IMR-90 (cell line): ENCODE measurements around the gene HDGF. TPM values are rescaled to one million over a fixed set of nuclear protein-coding genes. Genes with fewer than 3 reads are reported as not detected.

Source experiments
- ATAC-seq: fragments of 200-7000 bp; cut with Tn5 transposase; 2 replicates; pipeline ENCODE4 v1.9.1; 2020; ENCODE audit warnings: low read depth, mild to moderate bottlenecking, moderate library complexity
- BruUV-seq: library from RNA; stranded (reverse); fragments of 400-500 nt; replicated peaks from 2 replicates; lab custom pipeline; 2021; lab: Mats Ljungman, UMichigan
- CTCF ChIA-PET: fragments of 300-600 bp; formaldehyde crosslinking; extraction: SDS; loops from one replicate; lab custom pipeline; 2021; ENCODE audit warnings: antibody characterized with exemption; lab: Yijun Ruan, JAX
- POLR2A ChIA-PET: fragments of 300-600 bp; sonication (Branson Sonifier 250); formaldehyde crosslinking; loops from one replicate; lab custom pipeline; 2022; ENCODE audit warnings: antibody characterized with exemption; ENCODE audit not compliant: unreplicated experiment; lab: Charles Lee
- DNase-seq: peaks from one replicate; pipeline ENCODE4 v3.0.0; 2013
- H2AFZ ChIP-seq: replicated peaks from 2 replicates; pipeline ENCODE3; 2013; ENCODE audit warnings: low read length, mild to moderate bottlenecking; ENCODE audit not compliant: poor library complexity
- H2AK5ac ChIP-seq: 2 replicates; pipeline ENCODE4 v1.6.1; 2013; ENCODE audit warnings: low read depth, low read length, inconsistent platforms
- H2AK9ac ChIP-seq: replicated peaks from 2 replicates; pipeline ENCODE3; 2013; ENCODE audit warnings: mild to moderate bottlenecking, low read depth, low read length, moderate library complexity; ENCODE audit not compliant: poor library complexity
- H2BK120ac ChIP-seq: 2 replicates; pipeline ENCODE4 v1.6.1; 2013; ENCODE audit warnings: low read depth, low read length, inconsistent platforms
- H2BK15ac ChIP-seq: 3 replicates; pipeline ENCODE4 v1.6.1; 2013; ENCODE audit warnings: low read depth, low read length, inconsistent platforms
- H2BK20ac ChIP-seq: 2 replicates; pipeline ENCODE4 v1.6.1; 2013; ENCODE audit warnings: low read depth, mild to moderate bottlenecking, inconsistent platforms, low read length, moderate library complexity
- H2BK5ac ChIP-seq: 2 replicates; pipeline ENCODE4 v1.6.1; 2013; ENCODE audit warnings: mild to moderate bottlenecking, low read depth, low read length, inconsistent platforms; ENCODE audit not compliant: poor library complexity, severe bottlenecking
- H3K14ac ChIP-seq: replicated peaks from 2 replicates; pipeline ENCODE4 v1.6.1; 2013; ENCODE audit warnings: low read depth, low read length, inconsistent platforms
- H3K18ac ChIP-seq: 2 replicates; pipeline ENCODE4 v1.6.1; 2013; ENCODE audit warnings: low read depth, low read length, control low read depth
- H3K23ac ChIP-seq: 2 replicates; pipeline ENCODE4 v1.6.1; 2013; ENCODE audit warnings: low read depth, low read length, inconsistent platforms
- H3K27ac ChIP-seq: 2 replicates; pipeline ENCODE4 v1.5.1; 2013; ENCODE audit warnings: mild to moderate bottlenecking, control low read depth, low read length; ENCODE audit not compliant: insufficient read depth
- H3K27me3 ChIP-seq: 2 replicates; pipeline ENCODE4 v1.6.1; 2013; ENCODE audit warnings: low read length; ENCODE audit not compliant: control insufficient read depth, insufficient read depth
- H3K36me3 ChIP-seq: 2 replicates; pipeline ENCODE4 v1.6.1; 2013; ENCODE audit warnings: low read length, mixed read lengths; ENCODE audit not compliant: control insufficient read depth, insufficient read depth
- H3K4ac ChIP-seq: 2 replicates; pipeline ENCODE4 v1.6.1; 2013; ENCODE audit warnings: low read depth, low read length, inconsistent platforms
- H3K4me1 ChIP-seq: 2 replicates; pipeline ENCODE4 v1.6.1; 2013; ENCODE audit warnings: low read length, mixed read lengths; ENCODE audit not compliant: control insufficient read depth, insufficient read depth
- H3K4me2 ChIP-seq: 2 replicates; pipeline ENCODE4 v1.6.1; 2013; ENCODE audit warnings: low read depth, mild to moderate bottlenecking, control low read depth, low read length, moderate library complexity
- H3K4me3 ChIP-seq: 2 replicates; pipeline ENCODE4 v1.5.1; 2013; ENCODE audit warnings: low read depth, mild to moderate bottlenecking, control low read depth, low read length, moderate library complexity; ENCODE audit not compliant: insufficient read depth
- H3K56ac ChIP-seq: 2 replicates; pipeline ENCODE4 v1.6.1; 2013; ENCODE audit warnings: low read length, inconsistent platforms; ENCODE audit not compliant: insufficient read depth; ENCODE audit errors: extremely low read depth
- H3K79me1 ChIP-seq, 2 experiments: 2 replicates each; pipeline ENCODE4 v1.6.1; 2013; ENCODE audit warnings: low read length in 2 of 2, inconsistent platforms in 1 of 2, low read depth in 1 of 2
- H3K9ac ChIP-seq: 2 replicates; pipeline ENCODE4 v1.6.1; 2013; ENCODE audit warnings: low read depth, low read length, control low read depth
- H3K9me1 ChIP-seq: 2 replicates; pipeline ENCODE4 v1.6.1; 2013; ENCODE audit warnings: low read length, inconsistent platforms; ENCODE audit not compliant: insufficient read depth
- H3K9me3 ChIP-seq: 2 replicates; pipeline ENCODE4 v1.6.1; 2013; ENCODE audit warnings: low read length; ENCODE audit not compliant: control insufficient read depth, insufficient read depth
- H4K20me1 ChIP-seq: 2 replicates; pipeline ENCODE4 v1.6.1; 2013; ENCODE audit warnings: low read length, inconsistent platforms; ENCODE audit not compliant: insufficient read depth
- H4K5ac ChIP-seq: 2 replicates; pipeline ENCODE4 v1.6.1; 2013; ENCODE audit warnings: mild to moderate bottlenecking, low read depth, low read length, control low read depth
- H4K8ac ChIP-seq, 2 experiments: 2 replicates each; pipeline ENCODE4 v1.6.1; 2013; ENCODE audit warnings: low read depth in 2 of 2, low read length in 2 of 2, control low read depth in 1 of 2, inconsistent platforms in 1 of 2
- H4K91ac ChIP-seq: 2 replicates; pipeline ENCODE4 v1.6.1; 2013; ENCODE audit warnings: low read depth, low read length, inconsistent platforms; ENCODE audit not compliant: insufficient read depth
- BHLHE40 ChIP-seq: fragments of 150-350 bp; IDR thresholded peaks from 2 replicates; pipeline ENCODE4 v1.6.1; 2016; ENCODE audit warnings: mild to moderate bottlenecking, low read depth, low read length
- CEBPB ChIP-seq: IDR thresholded peaks from 2 replicates; pipeline ENCODE4 v1.6.1; 2012; ENCODE audit warnings: low read depth, low read length, improper control_type of control experiment
- CHD1 ChIP-seq: IDR thresholded peaks from 2 replicates; pipeline ENCODE4 v1.6.1; 2012; ENCODE audit warnings: low read depth, low read length, improper control_type of control experiment
- FOS ChIP-seq: fragments of 150-350 bp; IDR thresholded peaks from 2 replicates; pipeline ENCODE4 v1.6.1; 2016; ENCODE audit warnings: low read depth, low read length
- MAFK ChIP-seq: IDR thresholded peaks from 2 replicates; pipeline ENCODE4 v1.6.1; 2012; ENCODE audit warnings: low read depth, low read length, improper control_type of control experiment
- MAZ ChIP-seq: IDR thresholded peaks from 2 replicates; pipeline ENCODE4 v1.6.1; 2012; ENCODE audit warnings: low read depth, mild to moderate bottlenecking, low read length, improper control_type of control experiment, moderate library complexity, borderline replicate concordance
- MXI1 ChIP-seq: IDR thresholded peaks from 2 replicates; pipeline ENCODE4 v1.6.1; 2012; ENCODE audit warnings: low read depth, mild to moderate bottlenecking, low read length, moderate library complexity, borderline replicate concordance
- NFE2L2 ChIP-seq: fragments of 150-350 bp; IDR thresholded peaks from 2 replicates; pipeline ENCODE4 v1.6.1; 2016; ENCODE audit warnings: low read depth, mild to moderate bottlenecking, low read length
- POLR2A ChIP-seq: IDR thresholded peaks from 2 replicates; pipeline ENCODE4 v1.6.1; 2012; ENCODE audit warnings: mild to moderate bottlenecking, low read depth, low read length
- RAD21 ChIP-seq: IDR thresholded peaks from 2 replicates; pipeline ENCODE4 v1.6.1; 2012; ENCODE audit warnings: low read length, improper control_type of control experiment
- RFX5 ChIP-seq: IDR thresholded peaks from 2 replicates; pipeline ENCODE4 v1.8.0; 2012; ENCODE audit warnings: low read depth, mild to moderate bottlenecking, low read length, moderate library complexity
- SMC3 ChIP-seq: fragments of 150-350 bp; IDR thresholded peaks from 2 replicates; pipeline ENCODE4 v1.6.1; 2016; ENCODE audit warnings: low read depth, mild to moderate bottlenecking, antibody characterized with exemption, low read length, moderate library complexity
- WGBS, 2 experiments: methylation state at CpG; one replicate each; pipeline versions ENCODE4 v1.1.5 to v1.1.7; 2013; ENCODE audit warnings: missing lambda C conversion rate in 2 of 2; ENCODE audit not compliant: insufficient read length in 1 of 2; ENCODE audit errors: extremely low coverage in 2 of 2; 5-methylcytosine and 5-hydroxymethylcytosine counted together
- dilution Hi-C: fragments of 300-500 bp; cut with HindIII; formaldehyde crosslinking; loops from one replicate; pipeline ENCODE4 v1.14.3; 2018; ENCODE audit warnings: low sequenced_read_pairs; ENCODE audit not compliant: unreplicated experiment
- in situ Hi-C: fragments of 300-500 bp; cut with MboI; formaldehyde crosslinking; loops from 3 replicates; pipeline ENCODE4 v1.14.3; 2019; ENCODE audit warnings: low sequenced_read_pairs, inconsistent platforms, mixed read lengths
- intact Hi-C: fragments of 100-400 bp; cut with micrococcal nuclease; formaldehyde crosslinking; loops from 2 replicates; pipeline ENCODE4 v1.10.0; 2022
- polyA plus RNA-seq, 3 experiments: library from polyadenylated mRNA; depleted of rRNA; stranded (reverse); fragments of >200 nt; gene quantifications; 2 replicates each; pipeline ENCODE4 v1.2.3, GENCODE V29; 2012; ENCODE audit warnings: low replicate concordance in 1 of 3
- total RNA-seq: library from RNA; depleted of rRNA; stranded (reverse); fragments of >200 nt; gene quantifications from 2 replicates; pipeline ENCODE4 v1.2.3, GENCODE V29; 2012
- TF ChIP-seq, protein P1 (sequence below): conservative IDR thresholded peaks from 2 replicates; pipeline ENCODE4 v1.5.1; 2012; ENCODE audit warnings: mild to moderate bottlenecking, low read depth, low read length, improper control_type of control experiment
- TF ChIP-seq, protein P2 (sequence below): fragments of 150-350 bp; IDR thresholded peaks from 2 replicates; pipeline ENCODE4 v1.6.1; 2017; ENCODE audit warnings: mild to moderate bottlenecking, antibody characterized with exemption, low read length, low read depth

HDGF gene
- total and polyA plus RNA-seq, 2 of the 4 experiments (the other 2 are of a cell fraction): 94.6 to 123 TPM

- peaks cover 37% of the 10 kb centered on the region for H3K36me3 ChIP-seq
- no peak overlapping the region for H2AK9ac ChIP-seq
- no peak overlapping the region for H3K9ac ChIP-seq
- H2AFZ ChIP-seq: no peak overlapping the region
- H3K9me1 ChIP-seq: no peaks in the 10 kb centered on the region; the same call in 1 of the 2 replicates
- no TSS peak for BruUV-seq
- TF ChIP-seq, protein P1, sequence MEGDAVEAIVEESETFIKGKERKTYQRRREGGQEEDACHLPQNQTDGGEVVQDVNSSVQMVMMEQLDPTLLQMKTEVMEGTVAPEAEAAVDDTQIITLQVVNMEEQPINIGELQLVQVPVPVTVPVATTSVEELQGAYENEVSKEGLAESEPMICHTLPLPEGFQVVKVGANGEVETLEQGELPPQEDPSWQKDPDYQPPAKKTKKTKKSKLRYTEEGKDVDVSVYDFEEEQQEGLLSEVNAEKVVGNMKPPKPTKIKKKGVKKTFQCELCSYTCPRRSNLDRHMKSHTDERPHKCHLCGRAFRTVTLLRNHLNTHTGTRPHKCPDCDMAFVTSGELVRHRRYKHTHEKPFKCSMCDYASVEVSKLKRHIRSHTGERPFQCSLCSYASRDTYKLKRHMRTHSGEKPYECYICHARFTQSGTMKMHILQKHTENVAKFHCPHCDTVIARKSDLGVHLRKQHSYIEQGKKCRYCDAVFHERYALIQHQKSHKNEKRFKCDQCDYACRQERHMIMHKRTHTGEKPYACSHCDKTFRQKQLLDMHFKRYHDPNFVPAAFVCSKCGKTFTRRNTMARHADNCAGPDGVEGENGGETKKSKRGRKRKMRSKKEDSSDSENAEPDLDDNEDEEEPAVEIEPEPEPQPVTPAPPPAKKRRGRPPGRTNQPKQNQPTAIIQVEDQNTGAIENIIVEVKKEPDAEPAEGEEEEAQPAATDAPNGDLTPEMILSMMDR: no peak
- TF ChIP-seq BHLHE40: no peak
- TF ChIP-seq RFX5: no peak
- TF ChIP-seq POLR2A: no peak
- no peak for TF ChIP-seq CHD1
- no peak for TF ChIP-seq NFE2L2
- no peak for TF ChIP-seq MAFK
- no peak for TF ChIP-seq CEBPB
- TF ChIP-seq MAZ: no peak
- TF ChIP-seq, protein P2, sequence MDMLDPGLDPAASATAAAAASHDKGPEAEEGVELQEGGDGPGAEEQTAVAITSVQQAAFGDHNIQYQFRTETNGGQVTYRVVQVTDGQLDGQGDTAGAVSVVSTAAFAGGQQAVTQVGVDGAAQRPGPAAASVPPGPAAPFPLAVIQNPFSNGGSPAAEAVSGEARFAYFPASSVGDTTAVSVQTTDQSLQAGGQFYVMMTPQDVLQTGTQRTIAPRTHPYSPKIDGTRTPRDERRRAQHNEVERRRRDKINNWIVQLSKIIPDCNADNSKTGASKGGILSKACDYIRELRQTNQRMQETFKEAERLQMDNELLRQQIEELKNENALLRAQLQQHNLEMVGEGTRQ: no peak
- no peak for TF ChIP-seq RAD21
- no peak for TF ChIP-seq FOS
- no peak for TF ChIP-seq SMC3
- no peak for TF ChIP-seq MXI1
- no peak overlapping the region for H3K23ac ChIP-seq
- H4K20me1 ChIP-seq: no peaks in the 10 kb centered on the region
- intact Hi-C loops (no loop called here), dilution Hi-C loops (no loop called here), in situ Hi-C loops (no loop called here)
- H4K91ac ChIP-seq: no peak overlapping the region
- no peak overlapping the region for H2BK5ac ChIP-seq
- no peaks in the 10 kb centered on the region for H3K9me3 ChIP-seq
- no peak overlapping the region for H3K56ac ChIP-seq
- ChIA-PET POLR2A (no interaction called here), CTCF (interaction anchor here (0.9 kb wide), 1 partner anchor 12 kb away, joined by 3 read pairs; no protein-coding TSS in a partner anchor)
- no peak overlapping the region for H3K27ac ChIP-seq
- H3K14ac ChIP-seq: no peak overlapping the region
- 88% methylated on average over 3 of the region's 10 CpGs; no CpG with 5 or more reads in 1 of the 2 experiments for WGBS, 2 experiments
- H2BK15ac ChIP-seq: no peak overlapping the region
- ATAC-seq: no peak
- no peak overlapping the region for H4K8ac ChIP-seq
- no peak overlapping the region for H2BK20ac ChIP-seq
- no peak overlapping the region for H4K5ac ChIP-seq
- no peak overlapping the region for H2BK120ac ChIP-seq
- no peak overlapping the region for H3K4ac ChIP-seq
- DNase-seq: no peak
- H3K4me1 ChIP-seq: 0 out of 2 replicates have a peak, but pooled peaks cover 2% of the 10 kb centered on the region
- H3K27me3 ChIP-seq: no peaks in the 10 kb centered on the region
- no peak overlapping the region for H3K18ac ChIP-seq
- H3K4me2 ChIP-seq: no peak overlapping the region
- H2AK5ac ChIP-seq: no peak overlapping the region
- no peak overlapping the region for H3K4me3 ChIP-seq
- H3K79me1 ChIP-seq: peaks cover 4 to 40% of the 10 kb centered on the region in 2 experiments
Observed at GRCh38 chr1:156738407-156738806, 13.1 kb downstream of the HDGF start.
